ENCODE measurements around the gene ZNF609.
A peak's percentile ranks its signal among the peaks of the same experiment; 100 is the strongest.
"Not testable (repeated sequence)": the region's sequence is repeated elsewhere in the genome, so short reads cannot be mapped to it uniquely, and the experiment has no call there.

Gene ZNF609

DNA sequence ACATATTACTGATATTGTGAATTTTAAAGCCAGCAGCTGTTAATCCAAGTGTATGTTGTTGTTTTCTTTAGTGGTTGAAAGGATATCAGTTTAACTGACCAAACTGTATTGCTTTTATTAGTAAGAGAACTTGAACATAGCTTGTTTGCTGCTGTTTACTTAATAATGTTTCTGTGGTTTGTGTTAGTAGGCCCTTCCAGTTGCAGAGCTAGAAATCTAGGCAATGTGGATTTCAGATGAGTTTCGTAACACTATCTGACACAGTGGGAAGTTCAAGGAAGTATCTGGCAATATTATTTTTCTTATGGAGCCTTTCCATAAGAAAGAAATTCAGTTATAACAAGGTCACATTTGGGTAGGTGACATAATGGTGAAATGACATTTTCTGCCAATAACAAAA lies 18.5 kb downstream of the ZNF609 start:
- H3K4me3 ChIP-seq (ENCODE audit: low read depth, low read length) = no peak overlapping the region
- peaks cover 29% of the 10 kb centered on the region for H3K79me2 ChIP-seq (ENCODE audit: control insufficient read depth, insufficient read depth, low read length, unreplicated experiment)
- H3K27me3 ChIP-seq (ENCODE audit: insufficient read depth, low read length) = no peaks in the 10 kb centered on the region
- H2AFZ ChIP-seq (ENCODE audit: low read length, unreplicated experiment) = no peak overlapping the region
- no peaks in the 10 kb centered on the region for H3K4me1 ChIP-seq (ENCODE audit: control insufficient read depth, insufficient read depth, low read length, unreplicated experiment)
- H3K27ac ChIP-seq (ENCODE audit: low read depth, low read length) = no peak overlapping the region
- H3K36me3 ChIP-seq (ENCODE audit: insufficient read depth, low read length) = no peaks in the 10 kb centered on the region

GRCh38 chr15:64480891-64481290 lies 20.5 kb downstream of the ZNF609 start:
- H3K27ac ChIP-seq (ENCODE audit: low read depth, low read length) = no peak overlapping the region
- H2AFZ ChIP-seq (ENCODE audit: low read length, unreplicated experiment) = no peak overlapping the region
- no peaks in the 10 kb centered on the region for H3K4me1 ChIP-seq (ENCODE audit: control insufficient read depth, insufficient read depth, low read length, unreplicated experiment)
- peaks cover 18% of the 10 kb centered on the region for H3K79me2 ChIP-seq (ENCODE audit: control insufficient read depth, insufficient read depth, low read length, unreplicated experiment)
- no peak overlapping the region for H3K4me3 ChIP-seq (ENCODE audit: low read depth, low read length)
- no peaks in the 10 kb centered on the region for H3K27me3 ChIP-seq (ENCODE audit: insufficient read depth, low read length)
- 0 out of 2 replicates have a peak, but pooled peaks cover 3% of the 10 kb centered on the region for H3K36me3 ChIP-seq (ENCODE audit: insufficient read depth, low read length)

DNA sequence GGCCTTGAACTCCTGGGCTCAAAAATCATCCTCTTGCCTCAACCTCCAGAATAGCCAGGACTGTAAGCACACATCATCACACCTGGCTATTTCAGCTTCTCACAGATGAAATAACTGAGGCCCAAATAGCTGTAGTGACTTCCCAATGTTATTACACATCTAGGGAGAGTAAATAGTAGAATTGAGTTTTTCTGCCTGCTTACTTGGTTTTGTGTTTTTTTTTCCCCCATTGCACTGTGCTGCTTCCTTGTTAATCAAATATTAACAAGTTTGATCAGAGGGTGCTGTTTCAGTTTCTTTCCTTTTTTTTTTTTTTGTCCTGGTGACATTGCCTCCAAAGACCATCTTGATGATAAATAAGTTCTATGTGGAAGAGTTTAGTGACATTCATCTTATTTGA lies 23.4 kb downstream of the ZNF609 start:
- no peak overlapping the region for H2AFZ ChIP-seq (ENCODE audit: low read length, unreplicated experiment)
- no peak overlapping the region for H3K27ac ChIP-seq (ENCODE audit: low read depth, low read length)
- 0 out of 2 replicates have a peak, but pooled peaks cover 5% of the 10 kb centered on the region for H3K36me3 ChIP-seq (ENCODE audit: insufficient read depth, low read length)
- no peaks in the 10 kb centered on the region for H3K27me3 ChIP-seq (ENCODE audit: insufficient read depth, low read length)
- H3K79me2 ChIP-seq (ENCODE audit: control insufficient read depth, insufficient read depth, low read length, unreplicated experiment) = peaks cover 17% of the 10 kb centered on the region
- H3K4me1 ChIP-seq (ENCODE audit: control insufficient read depth, insufficient read depth, low read length, unreplicated experiment) = no peaks in the 10 kb centered on the region
- no peak overlapping the region for H3K4me3 ChIP-seq (ENCODE audit: low read depth, low read length)

- no peak overlapping the region for H2AFZ ChIP-seq (ENCODE audit: low read length, unreplicated experiment)
- no peak overlapping the region for H3K27ac ChIP-seq (ENCODE audit: low read depth, low read length)
- 0 out of 2 replicates have a peak, but pooled peaks cover 7% of the 10 kb centered on the region for H3K36me3 ChIP-seq (ENCODE audit: insufficient read depth, low read length)
- H3K4me3 ChIP-seq (ENCODE audit: low read depth, low read length) = no peak overlapping the region
- H3K79me2 ChIP-seq (ENCODE audit: control insufficient read depth, insufficient read depth, low read length, unreplicated experiment) = peaks cover 13% of the 10 kb centered on the region
- no peaks in the 10 kb centered on the region for H3K27me3 ChIP-seq (ENCODE audit: insufficient read depth, low read length)
- no peaks in the 10 kb centered on the region for H3K4me1 ChIP-seq (ENCODE audit: control insufficient read depth, insufficient read depth, low read length, unreplicated experiment)
Observed at GRCh38 chr15:64485796-64486195, 25.4 kb downstream of the ZNF609 start.

GRCh38 chr15:64490598-64491259 lies 30.4 kb downstream of the ZNF609 start:
- Histone ChIP-seq H3K27me3 (ENCODE audit: insufficient read depth, low read length) (no peaks in the 10 kb centered on the region), H3K27ac (ENCODE audit: low read depth, low read length) (no peak overlapping the region), H3K4me3 (ENCODE audit: low read depth, low read length) (no peak overlapping the region), H3K36me3 (ENCODE audit: insufficient read depth, low read length) (peaks cover 8% of the 10 kb centered on the region; the same call in 1 of the 2 replicates), H3K4me1 (ENCODE audit: control insufficient read depth, insufficient read depth, low read length, unreplicated experiment) (no peaks in the 10 kb centered on the region), H3K79me2 (ENCODE audit: control insufficient read depth, insufficient read depth, low read length, unreplicated experiment) (peaks cover 10% of the 10 kb centered on the region), H2AFZ (ENCODE audit: low read length, unreplicated experiment) (no peak overlapping the region)

DNA sequence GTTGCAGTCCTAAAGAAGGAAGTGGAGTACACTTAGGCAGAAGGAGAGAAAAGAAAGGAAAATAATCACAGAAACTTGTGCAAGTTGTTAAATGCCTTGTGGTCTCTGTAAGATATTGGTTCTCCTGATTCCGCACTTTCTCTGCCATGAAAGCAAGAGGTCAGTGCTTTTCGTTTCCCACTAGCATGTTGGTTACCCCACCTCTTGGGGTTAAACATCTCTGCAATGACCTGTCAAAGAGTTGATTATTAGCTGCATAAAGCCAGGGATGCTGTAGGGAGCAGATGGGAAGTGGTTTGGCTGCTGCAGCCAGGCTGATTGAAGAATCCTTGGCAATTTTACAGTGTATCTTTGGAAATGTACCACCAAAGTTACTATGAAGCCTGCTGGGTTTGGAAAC lies 33.3 kb downstream of the ZNF609 start:
- H3K36me3 ChIP-seq (ENCODE audit: insufficient read depth, low read length) = peaks cover 7% of the 10 kb centered on the region; the same call in 1 of the 2 replicates
- H3K4me3 ChIP-seq (ENCODE audit: low read depth, low read length) = no peak overlapping the region
- H2AFZ ChIP-seq (ENCODE audit: low read length, unreplicated experiment) = no peak overlapping the region
- H3K79me2 ChIP-seq (ENCODE audit: control insufficient read depth, insufficient read depth, low read length, unreplicated experiment) = peaks cover 14% of the 10 kb centered on the region
- no peaks in the 10 kb centered on the region for H3K27me3 ChIP-seq (ENCODE audit: insufficient read depth, low read length)
- H3K4me1 ChIP-seq (ENCODE audit: control insufficient read depth, insufficient read depth, low read length, unreplicated experiment) = no peaks in the 10 kb centered on the region
- no peak overlapping the region for H3K27ac ChIP-seq (ENCODE audit: low read depth, low read length)

- H3K36me3 ChIP-seq (ENCODE audit: insufficient read depth, low read length) = not testable (repeated sequence)
Observed at GRCh38 chr15:64495968-64496367, 35.6 kb downstream of the ZNF609 start.

GRCh38 chr15:64500695-64501395 lies 40.5 kb downstream of the ZNF609 start:
- Histone ChIP-seq H3K79me2 (ENCODE audit: control insufficient read depth, insufficient read depth, low read length, unreplicated experiment) (peaks cover 51% of the 10 kb centered on the region), H3K4me3 (ENCODE audit: low read depth, low read length) (no peak overlapping the region), H3K27me3 (ENCODE audit: insufficient read depth, low read length) (no peaks in the 10 kb centered on the region), H2AFZ (ENCODE audit: low read length, unreplicated experiment) (no peak overlapping the region), H3K4me1 (ENCODE audit: control insufficient read depth, insufficient read depth, low read length, unreplicated experiment) (peaks cover 14% of the 10 kb centered on the region), H3K27ac (ENCODE audit: low read depth, low read length) (no peak overlapping the region), H3K36me3 (ENCODE audit: insufficient read depth, low read length) (peaks cover 14% of the 10 kb centered on the region; the same call in 1 of the 2 replicates)

More at GRCh38 chr15:64495968-64496367, 35.6 kb downstream of the ZNF609 start:
- H3K27ac ChIP-seq (ENCODE audit: low read depth, low read length); H3K4me3 ChIP-seq (ENCODE audit: low read depth, low read length); H2AFZ ChIP-seq (ENCODE audit: low read length, unreplicated experiment); H3K4me1 ChIP-seq (ENCODE audit: control insufficient read depth, insufficient read depth, low read length, unreplicated experiment); H3K27me3 ChIP-seq (ENCODE audit: insufficient read depth, low read length): not testable (repeated sequence)
- H3K79me2 ChIP-seq (ENCODE audit: control insufficient read depth, insufficient read depth, low read length, unreplicated experiment) = peaks cover 20% of the 10 kb centered on the region

- Histone ChIP-seq H3K79me2 (ENCODE audit: control insufficient read depth, insufficient read depth, low read length, unreplicated experiment) (peaks cover 51% of the 10 kb centered on the region), H3K27me3 (ENCODE audit: insufficient read depth, low read length) (no peaks in the 10 kb centered on the region), H3K27ac (ENCODE audit: low read depth, low read length) (0 out of 2 replicates have a peak overlapping the region, but pooled peaks have one; percentile 24), H3K4me3 (ENCODE audit: low read depth, low read length) (no peak overlapping the region), H3K36me3 (ENCODE audit: insufficient read depth, low read length) (peaks cover 14% of the 10 kb centered on the region; the same call in 1 of the 2 replicates), H3K4me1 (ENCODE audit: control insufficient read depth, insufficient read depth, low read length, unreplicated experiment) (peaks cover 14% of the 10 kb centered on the region), H2AFZ (ENCODE audit: low read length, unreplicated experiment) (no peak overlapping the region)
Observed at GRCh38 chr15:64501396-64501715, 41.0 kb downstream of the ZNF609 start.

GRCh38 chr15:64502151-64502550 lies 41.8 kb downstream of the ZNF609 start:
- Histone ChIP-seq H3K79me2 (ENCODE audit: control insufficient read depth, insufficient read depth, low read length, unreplicated experiment) (peaks cover 47% of the 10 kb centered on the region), H3K4me1 (ENCODE audit: control insufficient read depth, insufficient read depth, low read length, unreplicated experiment) (peaks cover 14% of the 10 kb centered on the region)

GRCh38 chr15:64502551-64502950 lies 42.2 kb downstream of the ZNF609 start:
- peak overlapping the region; percentile 29 for H3K27ac ChIP-seq (ENCODE audit: low read depth, low read length)
- peaks cover 14% of the 10 kb centered on the region; the same call in 1 of the 2 replicates for H3K36me3 ChIP-seq (ENCODE audit: insufficient read depth, low read length)
- H3K27me3 ChIP-seq (ENCODE audit: insufficient read depth, low read length) = no peaks in the 10 kb centered on the region
- no peak overlapping the region for H2AFZ ChIP-seq (ENCODE audit: low read length, unreplicated experiment)
- peaks cover 14% of the 10 kb centered on the region for H3K4me1 ChIP-seq (ENCODE audit: control insufficient read depth, insufficient read depth, low read length, unreplicated experiment)
- H3K79me2 ChIP-seq (ENCODE audit: control insufficient read depth, insufficient read depth, low read length, unreplicated experiment) = peaks cover 43% of the 10 kb centered on the region
- H3K4me3 ChIP-seq (ENCODE audit: low read depth, low read length) = no peak overlapping the region

More at GRCh38 chr15:64502151-64502550, 41.8 kb downstream of the ZNF609 start:
- Histone ChIP-seq H3K27me3 (ENCODE audit: insufficient read depth, low read length) (no peaks in the 10 kb centered on the region), H3K36me3 (ENCODE audit: insufficient read depth, low read length) (peaks cover 14% of the 10 kb centered on the region; the same call in 1 of the 2 replicates), H3K4me3 (ENCODE audit: low read depth, low read length) (no peak overlapping the region), H3K27ac (ENCODE audit: low read depth, low read length) (peak overlapping the region; percentile 24; the same call in 1 of the 2 replicates), H2AFZ (ENCODE audit: low read length, unreplicated experiment) (no peak overlapping the region)

All from ACC112 (cell line).